ENCODE data around the gene ASB11. TPM values are rescaled to one million over a fixed set of nuclear protein-coding genes. Genes with fewer than 3 reads are reported as not detected.
A peak's percentile ranks its signal among the peaks of the same experiment; 100 is the strongest.

ASB11 gene
- 10 to 100 TPM in 5 of 10 donors, 1 to 10 TPM in 5; 3.2 to 15.7 (median 10.0) TPM for polyA plus RNA-seq (ENCODE audit: insufficient read length in 10 of 10)
- long read RNA-seq, donor 1, partial matches to known transcripts = 0 of 5 reads
- long read RNA-seq, donor 1, other reads (novel, unspliced or antisense) = 0 of 5 reads
- long read RNA-seq, donor 2, partial matches to known transcripts = 0 of 2 reads
- long read RNA-seq, donor 2, other reads (novel, unspliced or antisense) = 0 of 2 reads
- long read RNA-seq, donor 3 = 0 reads
- long read RNA-seq, donor 4 = 0 reads
- long read RNA-seq, donor 5 = 0 reads
- long read RNA-seq, donor 6, partial matches to known transcripts = 0 of 4 reads
- long read RNA-seq, donor 6, other reads (novel, unspliced or antisense) = 0 of 4 reads
- long read RNA-seq, donor 7 = 0 reads
- long read RNA-seq, donor 8 = 0 reads
- long read RNA-seq, donor 9 = 0 reads

- no peak for DNase-seq
Observed at GRCh38 chrX:15315509-15315908, at the start of gene ASB11. TSS of gene ASB11 (minus strand) at chrX:15315640. CDS start at chrX:15315605, 35 bp downstream.

- no peak for DNase-seq
Observed at GRCh38 chrX:15359701-15360100, 44.3 kb upstream of the ASB11 start.

- no peak for DNase-seq
Observed at GRCh38 chrX:15358533-15358932, 43.1 kb upstream of the ASB11 start.

GRCh38 chrX:15356444-15356843 is 41.0 kb upstream of the ASB11 start:
- peak in 1 of 3 donors; percentile 37 for DNase-seq

GRCh38 chrX:15350329-15350996 is 35.0 kb upstream of the ASB11 start:
- DNase-seq = peak in 1 of 3 donors; percentile 11

- peak; percentile 45 to 73 (median 58) for DNase-seq
Observed at GRCh38 chrX:15349046-15349445, 33.6 kb upstream of the ASB11 start.

- no peak for DNase-seq
Observed at GRCh38 chrX:15345976-15346375, 30.5 kb upstream of the ASB11 start.

GRCh38 chrX:15344106-15344505 is 28.7 kb upstream of the ASB11 start:
- DNase-seq = no peak

GRCh38 chrX:15343075-15343476 is 27.6 kb upstream of the ASB11 start:
- no peak for DNase-seq

GRCh38 chrX:15340867-15341266 is 25.4 kb upstream of the ASB11 start:
- no peak for DNase-seq

GRCh38 chrX:15336023-15336413 is 20.6 kb upstream of the ASB11 start:
- DNase-seq = peak; percentile 14 to 41 (median 27)

GRCh38 chrX:15335135-15336022 is 19.9 kb upstream of the ASB11 start, which contains the start of gene PIGA:
TSS of gene PIGA (minus strand) at chrX:15335523. CDS start at chrX:15331930, 3,593 bp downstream.
- DNase-seq = peak; percentile 95 to 97 (median 96)

- peak in 1 of 3 donors; percentile 8 for DNase-seq
Observed at GRCh38 chrX:15334561-15334960, 19.1 kb upstream of the ASB11 start.

- DNase-seq = no peak
Observed at GRCh38 chrX:15328821-15329220, 13.4 kb upstream of the ASB11 start.

- no peak for DNase-seq
Observed at GRCh38 chrX:15328131-15328530, 12.7 kb upstream of the ASB11 start.

- DNase-seq = no peak
Observed at GRCh38 chrX:15322472-15322871, 7.0 kb upstream of the ASB11 start.

GRCh38 chrX:15322072-15322471 is 6.6 kb upstream of the ASB11 start:
- DNase-seq = no peak

GRCh38 chrX:15321447-15321846 is 6.0 kb upstream of the ASB11 start:
- no peak for DNase-seq

GRCh38 chrX:15320297-15320696 is 4.9 kb upstream of the ASB11 start:
- no peak for DNase-seq

- no peak for DNase-seq
Observed at GRCh38 chrX:15319075-15319474, 3.6 kb upstream of the ASB11 start.

GRCh38 chrX:15314472-15314871 is 968 bp downstream of the ASB11 start:
- DNase-seq = no peak

GRCh38 chrX:15311119-15311518 is 4.3 kb downstream of the ASB11 start:
- DNase-seq = no peak
